ENCODE results near the gene ABCC2. TPM values are rescaled to one million over a fixed set of nuclear protein-coding genes. Genes with fewer than 3 reads are reported as not detected.

The ABCC2 gene
- total and polyA plus RNA-seq, 12 donors: 0.05 to 1.0 (median 0.30) TPM

- no peak for ATAC-seq
- no peak for DNase-seq
- Histone ChIP-seq H3K4me1 (no peaks in the 10 kb centered on the region), H3K36me3 (no peaks in the 10 kb centered on the region), H3K4me3 (no peak overlapping the region), H3K9me3 (no peaks in the 10 kb centered on the region), H3K27me3 (no peaks in the 10 kb centered on the region), H3K27ac (no peak overlapping the region)
- 83 to 88% methylated on average over 2 of the region's 2 CpGs for WGBS, 2 donors
- intact Hi-C loops (cut with DNase I): no loop called here
- TF ChIP-seq CTCF (IDR thresholded peaks at IDR 0.05): no peak
These were observed 27.0 kb downstream of the ABCC2 start for GRCh38 chr10:99809481-99809880.

GRCh38 chr10:99809931-99810615, 27.6 kb downstream of the ABCC2 start:
- no peak for TF ChIP-seq CTCF (IDR thresholded peaks at IDR 0.05)
- Histone ChIP-seq H3K9me3 (no peaks in the 10 kb centered on the region), H3K4me1 (no peaks in the 10 kb centered on the region), H3K27ac (no peak overlapping the region), H3K4me3 (no peak overlapping the region), H3K27me3 (no peaks in the 10 kb centered on the region), H3K36me3 (no peaks in the 10 kb centered on the region)
- intact Hi-C loops (cut with DNase I): no loop called here
- 92 to 93% methylated on average over 7 of the region's 7 CpGs for WGBS, 2 donors
- ATAC-seq (no peak), DNase-seq (no peak)

- no peaks in the 10 kb centered on the region for H3K27me3 ChIP-seq
- no peak overlapping the region for H3K27ac ChIP-seq
- H3K4me1 ChIP-seq: no peaks in the 10 kb centered on the region
- ATAC-seq (no peak), DNase-seq (no peak)
- TF ChIP-seq CTCF (IDR thresholded peaks at IDR 0.05): no peak
- 85 to 87% methylated on average over 2 of the region's 2 CpGs for whole genome bisulfite sequencing, 2 donors
- no peaks in the 10 kb centered on the region for H3K9me3 ChIP-seq
- no peaks in the 10 kb centered on the region for H3K36me3 ChIP-seq
- no peak overlapping the region for H3K4me3 ChIP-seq
- intact Hi-C loops (cut with DNase I): no loop called here
These were observed 29.7 kb downstream of the ABCC2 start for GRCh38 chr10:99812177-99812576.

GRCh38 chr10:99814143-99814542, 31.7 kb downstream of the ABCC2 start:
- Histone ChIP-seq H3K27me3 (no peaks in the 10 kb centered on the region), H3K9me3 (no peaks in the 10 kb centered on the region), H3K36me3 (no peaks in the 10 kb centered on the region), H3K4me3 (no peak overlapping the region), H3K4me1 (no peaks in the 10 kb centered on the region), H3K27ac (no peak overlapping the region)
- TF ChIP-seq CTCF (IDR thresholded peaks at IDR 0.05): no peak
- no peak for ATAC-seq
- intact Hi-C loops (cut with DNase I): no loop called here
- 88 to 93% methylated on average over 5 to 8 of the region's 8 CpGs for WGBS, 2 donors
- no peak for DNase-seq
